CD14-positive monocyte (primary cell): Measurements from ENCODE around the gene PSMG3. TPM values are rescaled to one million over a fixed set of nuclear protein-coding genes. Genes with fewer than 3 reads are reported as not detected.

Experiments used
- DNase-seq, 3 donors: peaks; one replicate each; pipeline ENCODE4 v3.0.0-alpha.2; 2011 to 2022
- H2AFZ ChIP-seq: 2 replicates; pipeline ENCODE4 v1.6.0; 2012; ENCODE audit warnings: mild to moderate bottlenecking, low read depth, low read length, inconsistent platforms; ENCODE audit not compliant: insufficient read depth, poor library complexity, severe bottlenecking
- H3K27ac ChIP-seq, 2 donors: 1 replicate in 1 of 2; 2 replicates in 1 of 2; pipeline ENCODE4 v1.5.1; 2012 to 2013; ENCODE audit warnings: low read length in 2 of 2, control low read depth in 1 of 2, inconsistent platforms in 1 of 2, low read depth in 1 of 2, mild to moderate bottlenecking in 1 of 2
- H3K27me3 ChIP-seq, 2 donors: one replicate each; pipeline versions ENCODE4 v1.6.0 to v1.6.1; 2011 to 2013; ENCODE audit warnings: low read length in 2 of 2; ENCODE audit not compliant: control insufficient read depth in 2 of 2, insufficient read depth in 2 of 2
- H3K36me3 ChIP-seq, 2 donors: replicated peaks in 1 of 2; 1 replicate in 1 of 2; 2 replicates in 1 of 2; pipeline versions ENCODE4 v1.5.1 to v1.6.1; 2012 to 2013; ENCODE audit warnings: low read length in 2 of 2, control low read depth in 1 of 2, inconsistent platforms in 1 of 2, mild to moderate bottlenecking in 1 of 2; ENCODE audit not compliant: insufficient read depth in 2 of 2, control insufficient read depth in 1 of 2
- H3K4me1 ChIP-seq, 2 donors: 1 replicate in 1 of 2; 2 replicates in 1 of 2; pipeline versions ENCODE4 v1.5.1 to v1.6.1; 2012 to 2013; ENCODE audit warnings: low read length in 2 of 2, control low read depth in 1 of 2, inconsistent platforms in 1 of 2, mild to moderate bottlenecking in 1 of 2, moderate library complexity in 1 of 2; ENCODE audit not compliant: insufficient read depth in 2 of 2, control insufficient read depth in 1 of 2
- H3K4me2 ChIP-seq: replicated peaks from 2 replicates; pipeline ENCODE3; 2012; ENCODE audit warnings: low read length, moderate library complexity, mild to moderate bottlenecking; ENCODE audit not compliant: poor library complexity, severe bottlenecking; ENCODE audit errors: extremely low read depth
- H3K4me3 ChIP-seq, 3 experiments: fragments of 200-600 bp in 1 of 3; sonication (generic) in 1 of 3; replicated peaks in 1 of 3; 1 replicate in 2 of 3; 2 replicates in 1 of 3; pipeline ENCODE4 v1.5.1; 2011 to 2013; ENCODE audit warnings: low read length in 3 of 3, mild to moderate bottlenecking in 3 of 3, control low read depth in 2 of 3, low read depth in 2 of 3, inconsistent platforms in 1 of 3, moderate library complexity in 1 of 3
- H3K79me2 ChIP-seq: 2 replicates; pipeline ENCODE4 v1.6.0; 2012; ENCODE audit warnings: mild to moderate bottlenecking, control low read depth, inconsistent platforms, low read length, moderate library complexity; ENCODE audit not compliant: insufficient read depth
- H3K9ac ChIP-seq: 2 replicates; pipeline ENCODE4 v1.6.0; 2017; ENCODE audit warnings: low read length, mild to moderate bottlenecking; ENCODE audit not compliant: insufficient read depth, poor library complexity, severe bottlenecking
- H3K9me3 ChIP-seq, 2 donors: replicated peaks in 1 of 2; 1 replicate in 1 of 2; 2 replicates in 1 of 2; pipeline versions ENCODE4 v1.5.1 to v1.6.1; 2012 to 2013; ENCODE audit warnings: low read length in 2 of 2, control low read depth in 1 of 2; ENCODE audit not compliant: control insufficient read depth in 1 of 2, insufficient read depth in 1 of 2
- H4K20me1 ChIP-seq: 2 replicates; pipeline ENCODE4 v1.6.0; 2012; ENCODE audit warnings: mild to moderate bottlenecking, low read length, control low read depth, moderate library complexity; ENCODE audit not compliant: insufficient read depth
- H3K27ac Mint-ChIP-seq, 7 donors: one replicate each; pipeline ENCODE4 v1.8.0; 2020; ENCODE audit warnings: mild to moderate bottlenecking in 7 of 7, mixed read lengths in 7 of 7, moderate library complexity in 6 of 7, inconsistent platforms in 2 of 7
- H3K27me3 Mint-ChIP-seq, 3 donors: one replicate each; pipeline ENCODE4 v1.8.0; 2021 to 2022; ENCODE audit warnings: low read depth in 3 of 3, mild to moderate bottlenecking in 3 of 3, mixed read lengths in 3 of 3, moderate library complexity in 3 of 3, inconsistent platforms in 1 of 3
- H3K36me3 Mint-ChIP-seq, 2 donors: one replicate each; pipeline ENCODE4 v1.8.0; 2020; ENCODE audit warnings: mixed read lengths in 2 of 2, inconsistent platforms in 1 of 2, mild to moderate bottlenecking in 1 of 2
- H3K4me1 Mint-ChIP-seq: one replicate; pipeline ENCODE4 v1.8.0; 2020; ENCODE audit warnings: mild to moderate bottlenecking, mixed read lengths
- H3K4me3 Mint-ChIP-seq, 2 donors: one replicate each; pipeline ENCODE4 v1.8.0; 2020; ENCODE audit warnings: mild to moderate bottlenecking in 2 of 2, mixed read lengths in 2 of 2, moderate library complexity in 1 of 2
- H3K9me3 Mint-ChIP-seq, 7 donors: one replicate each; pipeline ENCODE4 v1.8.0; 2020 to 2022; ENCODE audit warnings: mixed read lengths in 7 of 7, mild to moderate bottlenecking in 6 of 7, moderate library complexity in 6 of 7, inconsistent platforms in 2 of 7
- WGBS: methylation state at CpG from one replicate; pipeline ENCODE4 v1.1.5; 2013; ENCODE audit warnings: missing lambda C conversion rate; ENCODE audit not compliant: insufficient coverage; 5-methylcytosine and 5-hydroxymethylcytosine counted together
- intact Hi-C, 2 donors: fragments of 100-400 bp; cut with micrococcal nuclease; formaldehyde crosslinking; loops; one replicate each; pipeline versions ENCODE4 v1.15.0 to v1.15.1; 2023
- polyA plus RNA-seq, 3 donors: library from polyadenylated mRNA; depleted of rRNA in 1 of 3; unstranded in 2 of 3; stranded (reverse) in 1 of 3; fragments of 300-500 nt in 2 of 3; fragments of >200 nt in 1 of 3; fragmentation: Illumina TruSeq in 2 of 3; gene quantifications; 1 replicate in 2 of 3; 2 replicates in 1 of 3; pipeline ENCODE4 v1.2.3, GENCODE V29; 2012 to 2021
- TF ChIP-seq, protein P1 (sequence below): fragments of 200-600 bp; IDR thresholded peaks from one replicate; pipeline ENCODE4 v1.8.0; 2022; ENCODE audit warnings: antibody characterized with exemption, mild to moderate bottlenecking

Gene PSMG3
- polyA plus RNA-seq, 3 donors: 32.6 to 38.8 (median 34.5) TPM

DNA sequence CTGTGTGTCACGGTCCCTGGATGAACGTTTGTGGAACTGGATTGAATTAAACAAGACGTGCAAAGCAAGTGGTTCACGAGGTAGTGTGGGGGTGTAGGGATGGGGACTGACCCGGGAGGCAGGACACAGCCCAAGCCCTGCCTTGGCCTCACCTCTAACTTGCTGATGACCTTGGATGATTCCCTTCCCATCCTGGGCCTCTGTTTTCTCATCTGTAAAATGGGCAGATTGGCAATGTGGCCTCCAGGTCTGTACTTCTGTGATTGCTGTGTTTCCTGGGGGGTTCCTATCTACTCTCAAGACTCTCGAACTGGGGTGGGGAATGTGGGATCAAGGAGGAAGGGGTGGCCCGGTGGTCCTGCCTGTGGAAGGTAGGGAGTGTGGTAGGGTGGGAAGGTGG is 6.0 kb upstream of the PSMG3 start:
- Histone ChIP-seq H3K9me3 (no peaks in the 10 kb centered on the region), H3K4me1 (peaks cover 14 to 19% of the 10 kb centered on the region in 2 donors), H3K4me2 (no peak overlapping the region), H4K20me1 (no peaks in the 10 kb centered on the region), H3K9ac (no peak overlapping the region), H3K79me2 (peaks cover 5% of the 10 kb centered on the region), H3K27me3 (no peaks in the 10 kb centered on the region), H3K36me3 (no peaks in the 10 kb centered on the region), H3K27ac (no peak overlapping the region), H2AFZ (no peak overlapping the region), H3K4me3 (no peak overlapping the region)
- Mint-ChIP-seq H3K36me3 (no peaks in the 10 kb centered on the region), H3K27ac (no peak overlapping the region), H3K27me3 (peaks cover 0 to 4% (median 2%) of the 10 kb centered on the region in 3 donors), H3K9me3 (peaks cover 0 to 3% (median 0%) of the 10 kb centered on the region in 7 donors), H3K4me1 (peaks cover 19% of the 10 kb centered on the region), H3K4me3 (no peak overlapping the region)
- intact Hi-C loops: loop anchor here (5.0 to 10.0 kb wide), 2 partner anchors 771 to 779 kb away; partner anchors contain the start of gene EIF3B (in 1 of the 2)
- 95% methylated on average over 5 of the region's 7 CpGs for WGBS
- TF ChIP-seq, protein P1, sequence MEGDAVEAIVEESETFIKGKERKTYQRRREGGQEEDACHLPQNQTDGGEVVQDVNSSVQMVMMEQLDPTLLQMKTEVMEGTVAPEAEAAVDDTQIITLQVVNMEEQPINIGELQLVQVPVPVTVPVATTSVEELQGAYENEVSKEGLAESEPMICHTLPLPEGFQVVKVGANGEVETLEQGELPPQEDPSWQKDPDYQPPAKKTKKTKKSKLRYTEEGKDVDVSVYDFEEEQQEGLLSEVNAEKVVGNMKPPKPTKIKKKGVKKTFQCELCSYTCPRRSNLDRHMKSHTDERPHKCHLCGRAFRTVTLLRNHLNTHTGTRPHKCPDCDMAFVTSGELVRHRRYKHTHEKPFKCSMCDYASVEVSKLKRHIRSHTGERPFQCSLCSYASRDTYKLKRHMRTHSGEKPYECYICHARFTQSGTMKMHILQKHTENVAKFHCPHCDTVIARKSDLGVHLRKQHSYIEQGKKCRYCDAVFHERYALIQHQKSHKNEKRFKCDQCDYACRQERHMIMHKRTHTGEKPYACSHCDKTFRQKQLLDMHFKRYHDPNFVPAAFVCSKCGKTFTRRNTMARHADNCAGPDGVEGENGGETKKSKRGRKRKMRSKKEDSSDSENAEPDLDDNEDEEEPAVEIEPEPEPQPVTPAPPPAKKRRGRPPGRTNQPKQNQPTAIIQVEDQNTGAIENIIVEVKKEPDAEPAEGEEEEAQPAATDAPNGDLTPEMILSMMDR: no peak
- DNase-seq: no peak

DNA sequence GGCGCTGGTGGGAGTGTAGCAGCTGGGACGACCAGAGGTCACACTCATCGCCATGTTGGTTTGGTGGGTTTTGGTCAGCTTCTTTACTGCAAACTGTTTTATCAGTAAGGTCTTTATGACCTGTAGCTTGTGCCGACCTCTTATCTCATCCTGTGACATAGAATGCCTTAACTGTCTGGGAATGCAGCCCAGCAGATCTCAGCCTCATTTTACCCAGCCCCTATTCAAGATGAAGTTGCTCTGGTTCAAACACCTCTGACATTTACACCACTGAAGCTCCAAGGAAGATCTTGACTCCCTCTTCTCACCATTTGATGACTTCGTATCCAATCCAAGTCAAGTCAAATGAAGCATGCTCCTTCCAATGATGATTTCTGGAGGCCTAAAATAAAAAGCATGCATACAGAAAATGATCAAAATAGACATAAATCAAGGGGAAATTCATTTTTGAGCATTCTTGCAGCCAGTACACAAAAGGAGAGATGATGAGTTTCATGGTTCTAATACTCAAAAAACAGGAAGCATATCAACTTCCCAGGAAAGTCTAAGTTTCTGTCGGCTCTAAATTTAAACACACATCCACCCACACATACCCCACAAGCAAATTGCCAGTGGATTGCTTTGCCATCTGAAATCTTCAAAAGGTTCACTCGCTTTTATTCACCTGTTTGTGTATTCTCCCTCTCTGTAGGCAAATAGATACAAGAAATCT is 2.4 kb upstream of the PSMG3 start:
- TF ChIP-seq, protein P1: no peak
- DNase-seq: no peak
- Mint-ChIP-seq H3K4me3 (no peak overlapping the region), H3K36me3 (peaks cover 4 to 9% of the 10 kb centered on the region in 2 donors), H3K4me1 (peaks cover 21% of the 10 kb centered on the region), H3K27ac (peak overlapping the region in 1 of 7 donors; percentile 83), H3K9me3 (peaks cover 0 to 3% (median 0%) of the 10 kb centered on the region in 7 donors), H3K27me3 (peaks cover 0 to 4% (median 3%) of the 10 kb centered on the region in 3 donors)
- peaks cover 16% of the 10 kb centered on the region for H3K79me2 ChIP-seq
- intact Hi-C loops: loop anchor here in 1 of 2 donors (5.0 to 10.0 kb wide), 2 partner anchors 70 to 783 kb away; partner anchors contain the start of genes EIF3B and INTS1
- H4K20me1 ChIP-seq: no peaks in the 10 kb centered on the region
- 80% methylated on average over 4 of the region's 7 CpGs for WGBS
- no peak overlapping the region for H3K27ac ChIP-seq
- no peaks in the 10 kb centered on the region for H3K9me3 ChIP-seq
- H3K36me3 ChIP-seq: peaks cover 5 to 8% of the 10 kb centered on the region in 2 donors
- H3K4me1 ChIP-seq: peaks cover 17 to 22% of the 10 kb centered on the region in 2 donors
- no peak overlapping the region for H3K4me2 ChIP-seq
- no peak overlapping the region for H3K4me3 ChIP-seq
- no peak overlapping the region for H3K9ac ChIP-seq
- no peaks in the 10 kb centered on the region for H3K27me3 ChIP-seq
- H2AFZ ChIP-seq: no peak overlapping the region
